Renal pelvis (tissue), 4 donors: ENCODE data around the gene ELOA2. TPM values are rescaled to one million over a fixed set of nuclear protein-coding genes. Genes with fewer than 3 reads are reported as not detected.
"Not testable (repeated sequence)": the region's sequence is repeated elsewhere in the genome, so short reads cannot be mapped to it uniquely, and the experiment has no call there.

ENCODE experiments used
- DNase-seq: peaks from one replicate; pipeline ENCODE4 v3.0.0-alpha.2; 2013
- polyA plus RNA-seq, 3 donors: library from polyadenylated mRNA; unstranded; fragments of 120-200 nt; gene quantifications; one replicate each; pipeline ENCODE4 v1.2.1, GENCODE V29; 2013; ENCODE audit not compliant: insufficient read length in 3 of 3

ELOA2 gene
- polyA plus RNA-seq, 3 donors: 0.16 TPM; not detected in 2

GRCh38 chr18:47023769-47024465 is 11.5 kb downstream of the ELOA2 start:
- not testable (repeated sequence) for DNase-seq

GRCh38 chr18:47022821-47023220 is 12.6 kb downstream of the ELOA2 start:
- DNase-seq: not testable (repeated sequence)

- DNase-seq: not testable (repeated sequence)
Measured at GRCh38 chr18:47020757-47021156, 14.7 kb downstream of the ELOA2 start.

- DNase-seq: not testable (repeated sequence)
Measured at GRCh38 chr18:47019870-47020269, 15.6 kb downstream of the ELOA2 start.

Other genes with a start within 250 kb of the ELOA2 start
- 10 to 100 TPM; 22.3 to 28.6 (median 27.4) TPM for gene PIAS2, start 118.1 kb downstream of the ELOA2 start, polyA plus RNA-seq
- 10 to 100 TPM in 2 of 3 donors, 1 to 10 TPM in 1; 9.5 to 13.3 (median 12.6) TPM for gene KATNAL2, start 118.0 kb downstream of the ELOA2 start, polyA plus RNA-seq
- gene HDHD2, start 114.9 kb upstream of the ELOA2 start, polyA plus RNA-seq: 10 to 100 TPM; 44.3 to 65.9 (median 55.2) TPM
- gene IER3IP1, start 140.7 kb upstream of the ELOA2 start, polyA plus RNA-seq: 10 to 100 TPM; 31.2 to 33.6 (median 33.1) TPM
- gene SKOR2, start 216.0 kb upstream of the ELOA2 start, polyA plus RNA-seq: under 1 TPM in 1 of 3 donors, not detected in 2; 0.03 TPM